ENCODE results near the gene AGRN.

GRCh38 chr1:978835-979743 lies 40.8 kb upstream of the AGRN start:
- TF ChIP-seq CTCF (IDR thresholded peaks at IDR 0.05) (no peak), EP300 (IDR thresholded peaks at IDR 0.05) (no peak)
